HG02981 (cell line): ENCODE data around the gene MED12L.

ENCODE experiments used
- ATAC-seq: cut with Tn5 transposase; IDR thresholded peaks from one replicate; pipeline ENCODE4 v1.9.1; 2021; ENCODE audit warnings: mild to moderate bottlenecking, moderate library complexity; ENCODE audit not compliant: unreplicated experiment

The MED12L gene

GRCh38 chr3:151135541-151136337 is 50.3 kb downstream of the MED12L start:
- peak; percentile 78 for ATAC-seq

- no peak for ATAC-seq
These were observed 57.5 kb downstream of the MED12L start for GRCh38 chr3:151142929-151143328.

- no peak for ATAC-seq
These were observed 58.6 kb downstream of the MED12L start for GRCh38 chr3:151144016-151144415.

- no peak for ATAC-seq
These were observed 59.3 kb downstream of the MED12L start for GRCh38 chr3:151144760-151145159.

GRCh38 chr3:151145713-151146070 is 60.2 kb downstream of the MED12L start:
- peak; percentile 3 for ATAC-seq

- ATAC-seq: peak; percentile 89
These were observed 60.7 kb downstream of the MED12L start for GRCh38 chr3:151146071-151146730.

- ATAC-seq: no peak
These were observed 61.2 kb downstream of the MED12L start for GRCh38 chr3:151146731-151147091.

- ATAC-seq: no peak
These were observed 61.8 kb downstream of the MED12L start for GRCh38 chr3:151147299-151147698.

- ATAC-seq: no peak
These were observed 67.1 kb downstream of the MED12L start for GRCh38 chr3:151152455-151153079.

GRCh38 chr3:151154566-151154965 is 69.1 kb downstream of the MED12L start:
- no peak for ATAC-seq

GRCh38 chr3:151155409-151156128 is 70.1 kb downstream of the MED12L start:
- ATAC-seq: no peak

GRCh38 chr3:151156618-151157216 is 71.3 kb downstream of the MED12L start:
- ATAC-seq: peak; percentile 87

- no peak for ATAC-seq
These were observed 74.3 kb downstream of the MED12L start for GRCh38 chr3:151159806-151160205.

GRCh38 chr3:151165226-151165625 is 79.8 kb downstream of the MED12L start:
- ATAC-seq: no peak

GRCh38 chr3:151166161-151166560 is 80.7 kb downstream of the MED12L start:
- no peak for ATAC-seq

GRCh38 chr3:151168269-151169094 is 83.0 kb downstream of the MED12L start:
- ATAC-seq: peak; percentile 43

GRCh38 chr3:151169262-151169947 is 83.9 kb downstream of the MED12L start:
- peak; percentile 47 for ATAC-seq

GRCh38 chr3:151169948-151170679 is 84.7 kb downstream of the MED12L start:
- peak; percentile 15 for ATAC-seq
